ENCODE results near the gene TFPI.

Gene TFPI

DNA sequence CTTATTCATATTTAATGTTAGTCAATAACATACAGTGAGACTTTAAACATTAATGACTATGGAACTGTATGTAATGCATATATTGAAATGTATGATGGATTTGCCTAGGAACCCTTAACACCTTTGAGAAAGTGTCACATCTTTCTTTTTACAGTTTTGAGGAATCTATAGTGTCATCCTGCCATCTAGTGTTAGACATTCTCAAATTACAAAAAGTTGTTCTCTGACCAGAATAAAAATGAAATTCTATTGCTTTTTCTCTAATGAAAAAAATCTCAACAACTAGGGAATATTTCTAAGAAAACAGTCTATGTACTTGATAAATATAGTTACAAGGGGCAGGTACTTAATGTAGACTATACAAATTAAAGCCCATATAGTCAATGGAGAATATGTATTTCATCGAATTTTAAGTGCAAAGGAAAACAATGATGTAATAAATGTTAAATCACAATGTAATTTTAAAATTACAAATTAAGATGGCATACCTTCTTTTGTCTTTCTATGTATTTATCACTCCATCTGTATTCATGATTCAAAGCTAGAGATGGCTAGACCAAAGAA, 101.1 kb downstream of the TFPI start:
- no peak overlapping the region for H3K4me3 ChIP-seq (ENCODE audit: low read depth, low read length)
- TF ChIP-seq, protein P1, sequence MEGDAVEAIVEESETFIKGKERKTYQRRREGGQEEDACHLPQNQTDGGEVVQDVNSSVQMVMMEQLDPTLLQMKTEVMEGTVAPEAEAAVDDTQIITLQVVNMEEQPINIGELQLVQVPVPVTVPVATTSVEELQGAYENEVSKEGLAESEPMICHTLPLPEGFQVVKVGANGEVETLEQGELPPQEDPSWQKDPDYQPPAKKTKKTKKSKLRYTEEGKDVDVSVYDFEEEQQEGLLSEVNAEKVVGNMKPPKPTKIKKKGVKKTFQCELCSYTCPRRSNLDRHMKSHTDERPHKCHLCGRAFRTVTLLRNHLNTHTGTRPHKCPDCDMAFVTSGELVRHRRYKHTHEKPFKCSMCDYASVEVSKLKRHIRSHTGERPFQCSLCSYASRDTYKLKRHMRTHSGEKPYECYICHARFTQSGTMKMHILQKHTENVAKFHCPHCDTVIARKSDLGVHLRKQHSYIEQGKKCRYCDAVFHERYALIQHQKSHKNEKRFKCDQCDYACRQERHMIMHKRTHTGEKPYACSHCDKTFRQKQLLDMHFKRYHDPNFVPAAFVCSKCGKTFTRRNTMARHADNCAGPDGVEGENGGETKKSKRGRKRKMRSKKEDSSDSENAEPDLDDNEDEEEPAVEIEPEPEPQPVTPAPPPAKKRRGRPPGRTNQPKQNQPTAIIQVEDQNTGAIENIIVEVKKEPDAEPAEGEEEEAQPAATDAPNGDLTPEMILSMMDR (IDR thresholded peaks at IDR 0.05; ENCODE audit: low read depth, low read length) = no peak

DNA sequence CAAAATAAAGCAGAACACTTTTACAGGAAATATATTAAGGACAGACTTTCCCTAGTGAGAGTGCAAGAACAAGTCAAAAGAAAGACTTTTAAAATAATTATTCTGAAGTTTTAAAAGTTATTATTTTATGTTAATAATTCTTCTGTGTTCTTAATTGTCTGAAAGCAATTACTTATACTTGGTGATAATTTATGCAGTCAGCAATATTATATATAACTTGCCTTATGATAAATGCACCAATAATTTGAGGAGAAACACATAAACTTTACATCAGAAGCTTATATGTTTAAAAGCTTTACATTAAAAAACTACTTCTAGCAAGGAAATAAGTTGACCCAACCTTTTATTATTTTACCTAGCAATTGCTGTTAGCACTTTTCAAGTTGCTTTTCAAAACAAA, 102.7 kb downstream of the TFPI start:
- TF ChIP-seq, protein P1 (IDR thresholded peaks at IDR 0.05; ENCODE audit: low read depth, low read length) = no peak
- no peak overlapping the region for H3K4me3 ChIP-seq (ENCODE audit: low read depth, low read length)

DNA sequence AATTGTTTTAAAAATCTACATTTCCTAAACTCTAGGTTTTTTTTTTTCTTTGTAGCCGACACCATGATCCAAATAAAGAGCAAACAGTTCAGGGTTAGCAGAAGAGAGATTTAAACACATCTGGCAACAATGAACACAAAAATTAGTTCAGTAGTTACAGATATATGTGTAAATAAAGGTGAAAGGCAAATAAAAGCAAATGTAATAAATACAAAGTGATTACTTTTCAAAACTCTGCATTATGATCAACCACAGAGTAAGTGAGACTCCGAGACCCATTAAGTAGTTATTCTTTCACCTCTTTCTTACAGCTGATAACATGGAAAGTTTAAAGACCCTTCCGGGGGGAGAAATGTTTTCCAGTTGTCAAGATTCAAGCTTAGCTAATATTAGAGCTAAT, 106.9 kb downstream of the TFPI start:
- H3K4me3 ChIP-seq (ENCODE audit: low read depth, low read length) = peak overlapping the region; percentile 48
- TF ChIP-seq, protein P1 (IDR thresholded peaks at IDR 0.05; ENCODE audit: low read depth, low read length) = no peak

DNA sequence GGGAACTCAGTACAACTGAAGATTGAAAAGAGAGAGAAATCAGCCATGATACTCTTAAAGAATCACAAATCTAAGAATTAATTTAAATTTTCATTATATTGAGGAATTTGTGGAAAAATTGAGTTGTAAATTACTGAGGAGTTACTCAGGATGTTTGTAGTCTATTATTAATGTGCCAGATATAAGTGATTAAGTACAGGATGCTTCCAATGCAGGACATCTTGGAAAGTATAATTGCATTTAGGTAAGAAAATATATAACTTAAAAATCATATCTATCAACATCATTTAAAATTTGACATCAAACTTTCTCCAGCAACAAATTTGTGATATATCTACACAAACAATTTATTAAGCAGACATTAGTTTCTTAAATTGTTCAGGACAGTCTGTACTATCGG, 107.5 kb downstream of the TFPI start:
- no peak overlapping the region for H3K4me3 ChIP-seq (ENCODE audit: low read depth, low read length)

DNA sequence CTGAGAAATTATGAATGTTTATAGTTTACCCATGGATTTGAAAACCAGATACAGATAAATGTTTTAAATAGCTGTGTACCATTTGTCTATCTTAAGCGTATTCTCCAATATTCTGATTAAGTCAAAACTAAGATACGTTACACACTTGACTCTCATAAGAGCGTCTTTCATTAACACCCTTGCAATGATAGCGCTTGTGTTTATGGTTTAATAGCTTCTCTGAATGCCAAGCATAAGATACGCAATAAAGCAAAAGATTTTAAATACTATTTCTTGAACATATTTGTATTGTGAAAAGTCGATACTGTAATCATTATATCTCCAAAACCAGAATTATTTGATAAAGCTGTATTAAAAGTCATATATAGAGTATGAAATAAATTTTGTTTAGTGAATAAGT, 109.2 kb downstream of the TFPI start:
- TF ChIP-seq, protein P1 (IDR thresholded peaks at IDR 0.05; ENCODE audit: low read depth, low read length) = no peak
- H3K4me3 ChIP-seq (ENCODE audit: low read depth, low read length) = no peak overlapping the region

More for the DNA sequence above, 107.5 kb downstream of the TFPI start:
- TF ChIP-seq, protein P1 (IDR thresholded peaks at IDR 0.05; ENCODE audit: low read depth, low read length) = no peak

DNA sequence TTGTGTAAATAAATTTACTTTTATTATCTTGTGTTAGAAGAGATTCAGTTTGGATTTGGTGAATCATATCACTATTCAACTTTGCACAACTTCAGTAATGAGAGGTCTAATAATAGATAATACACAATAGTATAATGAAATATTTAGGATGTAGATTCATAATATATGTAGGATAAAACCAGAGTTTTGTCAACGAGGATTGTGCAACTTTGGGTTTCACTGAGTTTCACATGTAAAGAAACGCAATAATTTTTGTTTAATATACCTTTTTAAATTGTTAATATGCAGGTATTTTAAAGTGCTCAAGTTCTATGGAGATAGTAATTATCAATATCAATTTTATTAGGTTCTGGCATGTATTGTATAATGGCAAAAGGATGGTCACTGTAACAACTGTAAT, 111.5 kb downstream of the TFPI start:
- TF ChIP-seq, protein P1 (IDR thresholded peaks at IDR 0.05; ENCODE audit: low read depth, low read length) = no peak
- no peak overlapping the region for H3K4me3 ChIP-seq (ENCODE audit: low read depth, low read length)

DNA sequence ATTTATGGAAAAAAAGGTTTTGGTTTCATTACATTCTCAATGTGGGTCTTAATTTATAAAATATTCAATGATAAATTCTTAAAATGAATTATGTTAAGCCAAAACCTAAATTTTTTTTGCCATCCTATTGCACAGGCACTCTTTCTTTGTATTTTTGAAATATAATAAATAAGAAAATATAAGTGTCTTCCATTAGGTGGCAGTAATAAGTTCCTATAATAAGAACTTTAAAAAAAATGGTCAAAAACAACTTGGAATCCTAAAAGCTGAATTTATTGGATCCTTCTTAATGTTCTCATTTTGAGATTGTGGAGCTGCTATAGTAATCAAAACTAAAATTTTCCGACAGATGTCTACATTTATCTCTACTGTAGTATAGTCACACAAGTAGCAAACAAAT, 111.9 kb downstream of the TFPI start:
- TF ChIP-seq, protein P1 (IDR thresholded peaks at IDR 0.05; ENCODE audit: low read depth, low read length) = no peak; the same call in 1 of the 2 replicates
- H3K4me3 ChIP-seq (ENCODE audit: low read depth, low read length) = no peak overlapping the region

Measured in WI38 (cell line).